ENCODE data around the gene CHSY1.

DNA sequence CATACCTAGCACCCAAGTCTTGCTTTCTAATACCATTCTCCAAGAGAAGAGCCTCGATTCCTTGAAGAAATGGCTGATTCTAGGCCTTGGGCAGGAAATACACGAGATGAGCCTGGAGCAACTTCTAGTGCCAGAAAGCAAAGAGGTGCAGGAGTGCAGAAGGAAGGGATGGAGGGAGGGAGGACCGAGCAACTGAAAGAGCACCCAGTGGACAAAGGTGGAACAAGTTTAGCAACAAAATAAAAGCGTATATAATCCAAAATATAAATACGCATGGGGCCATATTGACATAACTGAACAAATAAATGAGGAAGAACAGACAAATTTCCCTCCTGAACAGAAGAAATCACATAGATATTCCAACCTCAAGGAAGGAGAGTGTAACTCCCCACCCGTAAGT is 34.4 kb downstream of the CHSY1 start:
- TF ChIP-seq, protein P1, sequence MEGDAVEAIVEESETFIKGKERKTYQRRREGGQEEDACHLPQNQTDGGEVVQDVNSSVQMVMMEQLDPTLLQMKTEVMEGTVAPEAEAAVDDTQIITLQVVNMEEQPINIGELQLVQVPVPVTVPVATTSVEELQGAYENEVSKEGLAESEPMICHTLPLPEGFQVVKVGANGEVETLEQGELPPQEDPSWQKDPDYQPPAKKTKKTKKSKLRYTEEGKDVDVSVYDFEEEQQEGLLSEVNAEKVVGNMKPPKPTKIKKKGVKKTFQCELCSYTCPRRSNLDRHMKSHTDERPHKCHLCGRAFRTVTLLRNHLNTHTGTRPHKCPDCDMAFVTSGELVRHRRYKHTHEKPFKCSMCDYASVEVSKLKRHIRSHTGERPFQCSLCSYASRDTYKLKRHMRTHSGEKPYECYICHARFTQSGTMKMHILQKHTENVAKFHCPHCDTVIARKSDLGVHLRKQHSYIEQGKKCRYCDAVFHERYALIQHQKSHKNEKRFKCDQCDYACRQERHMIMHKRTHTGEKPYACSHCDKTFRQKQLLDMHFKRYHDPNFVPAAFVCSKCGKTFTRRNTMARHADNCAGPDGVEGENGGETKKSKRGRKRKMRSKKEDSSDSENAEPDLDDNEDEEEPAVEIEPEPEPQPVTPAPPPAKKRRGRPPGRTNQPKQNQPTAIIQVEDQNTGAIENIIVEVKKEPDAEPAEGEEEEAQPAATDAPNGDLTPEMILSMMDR (IDR thresholded peaks at IDR 0.05), result no peak
- no peak for TF ChIP-seq POLR2A (IDR thresholded peaks at IDR 0.05)
